ENCODE results near the gene ARHGAP9.

DNA sequence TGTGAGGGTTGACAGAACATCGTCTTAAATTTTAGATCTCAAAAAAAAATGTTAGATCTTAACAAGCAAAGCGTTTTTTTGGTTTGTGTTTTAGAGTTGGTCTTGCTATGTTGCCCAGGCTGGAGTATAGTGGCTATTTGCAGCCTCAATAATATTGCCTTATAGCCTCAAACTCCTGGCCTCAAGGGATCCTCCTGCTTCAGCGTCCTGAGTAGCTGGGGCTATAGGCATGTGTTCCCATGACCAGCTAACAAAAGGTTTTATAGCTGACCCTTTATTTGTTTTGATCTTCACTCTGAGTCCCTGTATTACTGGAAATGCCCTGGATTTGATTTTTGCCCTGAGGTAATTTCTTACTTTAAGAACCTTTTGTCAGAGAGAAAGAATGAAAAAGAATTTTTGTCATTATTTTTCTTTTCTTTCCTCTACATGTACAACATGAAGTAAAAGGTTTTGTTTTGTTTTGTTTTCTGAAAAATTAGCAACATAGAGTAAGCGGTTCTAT is 39.9 kb downstream of the ARHGAP9 start:
- TF ChIP-seq CTCF (IDR thresholded peaks at IDR 0.05; ENCODE audit: low read depth, low read length, poor library complexity, severe bottlenecking) (no peak), EZH2phosphoT487 (IDR thresholded peaks at IDR 0.05; ENCODE audit: borderline replicate concordance, low read length) (no peak)
